ENCODE data around the gene ACP6. TPM values are rescaled to one million over a fixed set of nuclear protein-coding genes. Genes with fewer than 3 reads are reported as not detected.
A peak's percentile ranks its signal among the peaks of the same experiment; 100 is the strongest.

ACP6 gene
- total and polyA plus RNA-seq, 2 of the 13 experiments (the other 11 are each of a cell fraction or from before 2014, with no cell fraction given), result 18.1 to 33.7 TPM

DNA sequence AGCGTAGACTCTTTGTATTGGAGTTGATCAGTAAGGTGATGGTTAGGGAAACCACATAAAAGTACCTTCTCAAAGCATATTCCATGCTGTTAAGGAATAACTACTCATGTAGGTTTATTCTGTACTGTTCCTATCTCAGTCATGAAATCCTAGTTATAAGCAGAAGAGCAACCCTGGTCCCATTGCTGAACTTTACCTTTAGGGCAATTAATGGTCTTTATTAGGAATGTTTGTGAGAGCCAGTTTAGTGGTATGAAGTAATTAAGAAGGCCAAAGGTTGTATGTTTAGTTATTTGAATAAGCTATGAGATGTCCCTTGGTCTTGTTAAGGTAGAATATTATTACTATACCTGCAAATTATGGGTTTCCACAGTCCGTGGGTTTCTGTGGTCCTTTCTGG lies 44.0 kb downstream of the ACP6 start:
- Histone ChIP-seq H3K36me3 (replicated peaks in 1 of 2; ENCODE audit: control insufficient read depth in 1 of 2, insufficient read depth in 2 of 2, low read length in 2 of 2) (peaks cover 4 to 12% of the 10 kb centered on the region in 2 experiments; a peak in 2 of 5 replicates), H3K4me3 (replicated peaks in 1 of 3; ENCODE audit: insufficient read depth in 1 of 3, low read depth in 2 of 3, low read length in 3 of 3) (0 out of 6 replicates have a peak overlapping the region, but pooled peaks of 1 of the 3 experiments have one; percentile 18), H3K79me2 (ENCODE audit: insufficient read depth, low read length) (no peaks in the 10 kb centered on the region), H3K4me1 (ENCODE audit: insufficient read depth, low read length) (peaks cover 45% of the 10 kb centered on the region), H2AFZ (ENCODE audit: low read length) (no peak overlapping the region), H3K9me3 (ENCODE audit: low read length) (no peaks in the 10 kb centered on the region), H3K27ac (ENCODE audit: extremely low read length, insufficient read depth, low read length) (peak overlapping the region; percentile 91), H3K9ac (ENCODE audit: insufficient read depth, low read depth, low read length) (no peak overlapping the region), H4K20me1 (ENCODE audit: insufficient read depth, low read length) (no peaks in the 10 kb centered on the region), H3K4me2 (ENCODE audit: low read depth, low read length) (peak overlapping the region; percentile 87; the same call in 1 of the 2 replicates), H3K27me3 (ENCODE audit: control insufficient read depth in 1 of 2, insufficient read depth in 2 of 2, low read length in 2 of 2) (no peaks in the 10 kb centered on the region)
- in situ Hi-C loops (cut with HindIII; ENCODE audit: extremely low pct_ligation_motif_present, low pct_unique_long_range_greater_than_20kb), result loop anchor here (5.0 kb wide), 1 partner anchor 109 kb away; no protein-coding TSS in a partner anchor
- ChIA-PET CTCF (ENCODE audit: low intra/inter-chr PET ratio, low total read pairs) (interaction anchor here (2.5 kb wide), 1 partner anchor 130 kb away, joined by 27 read pairs; no protein-coding TSS in a partner anchor), POLR2A (interaction anchor here (1.4 kb wide), 1 partner anchor 27 kb away, joined by 4 read pairs; no protein-coding TSS in a partner anchor)
- 81% methylated on average over 2 of the region's 2 CpGs for WGBS (ENCODE audit: low lambda C conversion rate)
- DNase-seq (ENCODE audit: low spot score) (no peak), ATAC-seq (no peak), FAIRE-seq (no peak)
- TF ChIP-seq, protein P1, sequence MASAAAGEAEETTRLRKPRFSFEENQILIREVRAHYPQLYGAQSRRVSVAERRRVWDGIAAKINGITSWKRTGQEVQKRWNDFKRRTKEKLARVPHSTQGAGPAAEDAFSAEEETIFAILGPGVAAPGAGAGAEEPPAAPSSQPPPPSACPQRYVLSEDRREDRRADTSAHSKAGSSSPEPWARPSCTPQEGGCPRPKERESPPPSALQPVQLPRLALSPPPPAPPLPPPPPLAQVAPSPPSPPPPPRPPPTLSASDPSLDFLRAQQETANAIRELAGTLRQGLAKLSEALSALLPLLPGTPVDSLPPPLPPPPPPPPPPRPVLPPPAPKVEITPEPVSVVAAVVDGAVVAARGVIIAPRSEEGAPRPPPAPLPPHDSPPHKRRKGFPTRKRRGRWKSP (CRISPR knock-in tag; IDR thresholded peaks at IDR 0.05), result no peak
- TF ChIP-seq FOXC1 (CRISPR knock-in tag; IDR thresholded peaks at IDR 0.05; ENCODE audit: borderline replicate concordance) (no peak), CBX1 (IDR thresholded peaks at IDR 0.05; ENCODE audit: low read depth) (no peak), KMT2A (CRISPR knock-in tag; IDR thresholded peaks at IDR 0.05) (no peak), KMT2B (CRISPR knock-in tag; IDR thresholded peaks at IDR 0.05) (no peak), DR1 (CRISPR knock-in tag; IDR thresholded peaks at IDR 0.05) (no peak), EP300 (IDR thresholded peaks at IDR 0.05; ENCODE audit: low read depth in 2 of 2, low read length in 2 of 2) (no peak), EP300 (CRISPR knock-in tag; IDR thresholded peaks at IDR 0.05; ENCODE audit: borderline replicate concordance) (no peak), ZNF567 (CRISPR knock-in tag; IDR thresholded peaks at IDR 0.05; ENCODE audit: borderline replicate concordance) (no peak), ZNF510 (CRISPR knock-in tag; IDR thresholded peaks at IDR 0.05; ENCODE audit: low read depth) (no peak), SRSF9 (IDR thresholded peaks at IDR 0.05; ENCODE audit: borderline replicate concordance, insufficient read depth, low read depth, low read length, poor library complexity, severe bottlenecking) (no peak)
- TF ChIP-seq, protein P2, sequence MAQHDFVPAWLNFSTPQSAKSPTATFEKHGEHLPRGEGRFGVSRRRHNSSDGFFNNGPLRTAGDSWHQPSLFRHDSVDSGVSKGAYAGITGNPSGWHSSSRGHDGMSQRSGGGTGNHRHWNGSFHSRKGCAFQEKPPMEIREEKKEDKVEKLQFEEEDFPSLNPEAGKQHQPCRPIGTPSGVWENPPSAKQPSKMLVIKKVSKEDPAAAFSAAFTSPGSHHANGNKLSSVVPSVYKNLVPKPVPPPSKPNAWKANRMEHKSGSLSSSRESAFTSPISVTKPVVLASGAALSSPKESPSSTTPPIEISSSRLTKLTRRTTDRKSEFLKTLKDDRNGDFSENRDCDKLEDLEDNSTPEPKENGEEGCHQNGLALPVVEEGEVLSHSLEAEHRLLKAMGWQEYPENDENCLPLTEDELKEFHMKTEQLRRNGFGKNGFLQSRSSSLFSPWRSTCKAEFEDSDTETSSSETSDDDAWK (CRISPR knock-in tag; IDR thresholded peaks at IDR 0.05), result no peak
- TF ChIP-seq, protein P3, sequence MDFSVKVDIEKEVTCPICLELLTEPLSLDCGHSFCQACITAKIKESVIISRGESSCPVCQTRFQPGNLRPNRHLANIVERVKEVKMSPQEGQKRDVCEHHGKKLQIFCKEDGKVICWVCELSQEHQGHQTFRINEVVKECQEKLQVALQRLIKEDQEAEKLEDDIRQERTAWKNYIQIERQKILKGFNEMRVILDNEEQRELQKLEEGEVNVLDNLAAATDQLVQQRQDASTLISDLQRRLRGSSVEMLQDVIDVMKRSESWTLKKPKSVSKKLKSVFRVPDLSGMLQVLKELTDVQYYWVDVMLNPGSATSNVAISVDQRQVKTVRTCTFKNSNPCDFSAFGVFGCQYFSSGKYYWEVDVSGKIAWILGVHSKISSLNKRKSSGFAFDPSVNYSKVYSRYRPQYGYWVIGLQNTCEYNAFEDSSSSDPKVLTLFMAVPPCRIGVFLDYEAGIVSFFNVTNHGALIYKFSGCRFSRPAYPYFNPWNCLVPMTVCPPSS (IDR thresholded peaks at IDR 0.05), result no peak
- no TSS peak for BruUV-seq (replicated peaks)
- intact Hi-C loops (cut with micrococcal nuclease; ENCODE audit: unreplicated experiment), result no loop called here
